WERI-Rb-1 (cell line): ENCODE data around the gene PTPRT.

Experiments
- DNase-seq: peaks from one replicate; pipeline ENCODE4 v3.0.0-alpha.2; 2020
- H3K27ac ChIP-seq: fragments of 250-450 bp; sonication (Bioruptor Pico); 2 replicates; pipeline ENCODE4 v1.5.1; 2020; ENCODE audit warnings: mild to moderate bottlenecking, moderate library complexity
- H3K27me3 ChIP-seq: fragments of 250-450 bp; sonication (Bioruptor Pico); 2 replicates; pipeline ENCODE4 v1.5.1; 2021; ENCODE audit warnings: mild to moderate bottlenecking, low read depth, moderate library complexity; ENCODE audit not compliant: insufficient read depth, severe bottlenecking
- H3K36me3 ChIP-seq: fragments of 250-450 bp; sonication (Bioruptor Pico); 2 replicates; pipeline ENCODE4 v1.5.1; 2020; ENCODE audit warnings: mild to moderate bottlenecking, moderate library complexity
- H3K4me3 ChIP-seq: 2 replicates; pipeline ENCODE4 v1.5.1; 2011; ENCODE audit warnings: low read depth, mild to moderate bottlenecking, control low read depth, low read length
- H3K9me3 ChIP-seq: fragments of 250-450 bp; sonication (Bioruptor Pico); 2 replicates; pipeline ENCODE4 v1.5.1; 2021; ENCODE audit warnings: mild to moderate bottlenecking, moderate library complexity; ENCODE audit not compliant: severe bottlenecking
- CTCF ChIP-seq: IDR thresholded peaks from 2 replicates; pipeline ENCODE4 v1.5.1; 2011; ENCODE audit warnings: low read depth, mild to moderate bottlenecking, control low read depth, inconsistent platforms, low read length

The PTPRT gene

GRCh38 chr20:42744756-42745465 lies 444.8 kb downstream of the PTPRT start:
- TF ChIP-seq CTCF: no peak
- Histone ChIP-seq H3K27me3 (no peaks in the 10 kb centered on the region), H3K4me3 (no peak overlapping the region), H3K27ac (no peak overlapping the region), H3K9me3 (no peaks in the 10 kb centered on the region), H3K36me3 (no peaks in the 10 kb centered on the region)
- no peak for DNase-seq

DNA sequence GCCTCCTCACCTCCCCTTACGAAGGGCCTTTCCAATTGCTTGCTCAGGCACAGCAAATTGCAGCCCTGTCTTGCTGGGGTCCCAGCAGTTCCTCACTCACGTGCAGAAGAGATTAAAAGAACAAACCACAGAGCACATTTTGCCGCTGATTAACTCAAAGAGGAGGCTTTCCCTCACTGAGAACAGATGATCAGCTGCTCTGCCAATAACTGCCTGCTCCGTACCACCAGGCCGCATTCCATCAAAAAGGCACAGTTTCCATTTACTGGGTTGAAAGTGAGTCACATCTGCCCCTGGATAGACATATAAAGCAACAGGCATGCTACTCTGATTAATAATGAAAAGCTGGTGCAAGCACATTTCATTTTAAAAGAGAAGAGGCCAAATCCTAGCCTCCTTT lies 446.8 kb downstream of the PTPRT start:
- no peaks in the 10 kb centered on the region for H3K36me3 ChIP-seq
- no peaks in the 10 kb centered on the region for H3K27me3 ChIP-seq
- no peak overlapping the region for H3K27ac ChIP-seq
- no peaks in the 10 kb centered on the region for H3K9me3 ChIP-seq
- no peak for TF ChIP-seq CTCF
- DNase-seq: no peak
- H3K4me3 ChIP-seq: no peak overlapping the region

- Histone ChIP-seq H3K36me3 (no peaks in the 10 kb centered on the region), H3K27me3 (no peaks in the 10 kb centered on the region), H3K4me3 (no peak overlapping the region), H3K27ac (no peak overlapping the region), H3K9me3 (no peaks in the 10 kb centered on the region)
- DNase-seq: no peak
- TF ChIP-seq CTCF: no peak
These were observed 447.8 kb downstream of the PTPRT start for GRCh38 chr20:42741906-42742305.

- no peak overlapping the region for H3K27ac ChIP-seq
- no peaks in the 10 kb centered on the region for H3K36me3 ChIP-seq
- no peak for TF ChIP-seq CTCF
- no peak for DNase-seq
- H3K4me3 ChIP-seq: no peak overlapping the region
- H3K27me3 ChIP-seq: no peaks in the 10 kb centered on the region
- no peaks in the 10 kb centered on the region for H3K9me3 ChIP-seq
These were observed 449.4 kb downstream of the PTPRT start for GRCh38 chr20:42740226-42740870.

- peak; percentile 18 for DNase-seq
- no peak overlapping the region for H3K4me3 ChIP-seq
- no peaks in the 10 kb centered on the region for H3K36me3 ChIP-seq
- no peak for TF ChIP-seq CTCF
- H3K27ac ChIP-seq: no peak overlapping the region
- no peaks in the 10 kb centered on the region for H3K27me3 ChIP-seq
- H3K9me3 ChIP-seq: no peaks in the 10 kb centered on the region
These were observed 450.0 kb downstream of the PTPRT start for GRCh38 chr20:42739683-42740082.
